Measurements from ENCODE around the gene OAS1. TPM values are rescaled to one million over a fixed set of nuclear protein-coding genes. Genes with fewer than 3 reads are reported as not detected.
"Not testable (repeated sequence)": the region's sequence is repeated elsewhere in the genome, so short reads cannot be mapped to it uniquely, and the experiment has no call there.

The OAS1 gene
- total RNA-seq, 1 donor = 0.86 TPM

GRCh38 chr12:112947314-112947713, 40.6 kb downstream of the OAS1 start:
- no peak for TF ChIP-seq CTCF (IDR thresholded peaks at IDR 0.05; ENCODE audit: insufficient read depth, low read depth, low read length)
- DNase-seq (ENCODE audit: low read depth) = no peak
- no peak overlapping the region for H3K4me3 ChIP-seq (ENCODE audit: low read depth, low read length)

- H3K4me3 ChIP-seq (ENCODE audit: low read depth, low read length) = no peak overlapping the region
- no peak for DNase-seq (ENCODE audit: low read depth)
- no peak for TF ChIP-seq CTCF (IDR thresholded peaks at IDR 0.05; ENCODE audit: insufficient read depth, low read depth, low read length)
These were observed 41.0 kb downstream of the OAS1 start for GRCh38 chr12:112947761-112948160.

GRCh38 chr12:112948806-112949205, 42.0 kb downstream of the OAS1 start:
- no peak overlapping the region for H3K4me3 ChIP-seq (ENCODE audit: low read depth, low read length)
- no peak for DNase-seq (ENCODE audit: low read depth)
- TF ChIP-seq CTCF (IDR thresholded peaks at IDR 0.05; ENCODE audit: insufficient read depth, low read depth, low read length) = no peak

GRCh38 chr12:112950701-112951100, 43.9 kb downstream of the OAS1 start:
- no peak for TF ChIP-seq CTCF (IDR thresholded peaks at IDR 0.05; ENCODE audit: insufficient read depth, low read depth, low read length)
- DNase-seq (ENCODE audit: low read depth) = no peak
- no peak overlapping the region for H3K4me3 ChIP-seq (ENCODE audit: low read depth, low read length)

- DNase-seq (ENCODE audit: low read depth); H3K4me3 ChIP-seq (ENCODE audit: low read depth, low read length): not testable (repeated sequence)
These were observed 50.4 kb downstream of the OAS1 start for GRCh38 chr12:112957125-112957524.

- no peak overlapping the region for H3K4me3 ChIP-seq (ENCODE audit: low read depth, low read length)
These were observed 54.3 kb downstream of the OAS1 start for GRCh38 chr12:112961074-112961473.

GRCh38 chr12:112961536-112961935, 54.8 kb downstream of the OAS1 start:
- DNase-seq (ENCODE audit: low read depth) = no peak
- no peak overlapping the region for H3K4me3 ChIP-seq (ENCODE audit: low read depth, low read length)
- no peak for TF ChIP-seq CTCF (IDR thresholded peaks at IDR 0.05; ENCODE audit: insufficient read depth, low read depth, low read length)

More at GRCh38 chr12:112961074-112961473, 54.3 kb downstream of the OAS1 start:
- DNase-seq (ENCODE audit: low read depth) = no peak
- no peak for TF ChIP-seq CTCF (IDR thresholded peaks at IDR 0.05; ENCODE audit: insufficient read depth, low read depth, low read length)
